Fibroblast of skin of abdomen (primary cell): Measurements from ENCODE around the gene AMH.

Experiments used
- DNase-seq: peaks from one replicate; pipeline ENCODE4 v3.0.0-alpha.2; 2013

The AMH gene

GRCh38 chr19:2235381-2236063, 13.6 kb upstream of the AMH start:
- DNase-seq = no peak

- DNase-seq = no peak
Observed at GRCh38 chr19:2236064-2236313, 13.1 kb upstream of the AMH start.

- DNase-seq = peak; percentile 97
Observed at GRCh38 chr19:2236314-2237050, 12.6 kb upstream of the AMH start, which contains the start of the genes PLEKHJ1 and SF3A2. Gene PLEKHJ1, minus strand, starts transcription at chr19:2236329. Its CDS starts 81 bp downstream, at chr19:2236248. Gene SF3A2, plus strand, starts transcription at chr19:2236824. Its CDS starts 6,595 bp downstream, at chr19:2243419.

- DNase-seq = no peak
Observed at GRCh38 chr19:2237051-2237868, 11.9 kb upstream of the AMH start.

- no peak for DNase-seq
Observed at GRCh38 chr19:2237869-2238153, 11.3 kb upstream of the AMH start.

- no peak for DNase-seq
Observed at GRCh38 chr19:2239173-2239572, 9.9 kb upstream of the AMH start.

- DNase-seq = peak; percentile 39
Observed at GRCh38 chr19:2239771-2240770, 9.1 kb upstream of the AMH start.

- DNase-seq = no peak
Observed at GRCh38 chr19:2240881-2241760, 8.0 kb upstream of the AMH start.

- DNase-seq = no peak
Observed at GRCh38 chr19:2242092-2242537, 7.0 kb upstream of the AMH start.

GRCh38 chr19:2242816-2243215, 6.3 kb upstream of the AMH start:
- DNase-seq = no peak

GRCh38 chr19:2243274-2244124, 5.6 kb upstream of the AMH start:
- no peak for DNase-seq

GRCh38 chr19:2244125-2244411, 5.1 kb upstream of the AMH start:
- DNase-seq = no peak

GRCh38 chr19:2244486-2244885, 4.6 kb upstream of the AMH start:
- no peak for DNase-seq

GRCh38 chr19:2245273-2245672, 3.9 kb upstream of the AMH start:
- no peak for DNase-seq

GRCh38 chr19:2246014-2246620, 3.0 kb upstream of the AMH start:
- DNase-seq = no peak

- no peak for DNase-seq
Observed at GRCh38 chr19:2246801-2247361, 2.2 kb upstream of the AMH start.

- no peak for DNase-seq
Observed at GRCh38 chr19:2247433-2248101, 1.6 kb upstream of the AMH start.

GRCh38 chr19:2248136-2249009, 750 bp upstream of the AMH start:
- no peak for DNase-seq
